Measurements from ENCODE around the gene IQGAP3. TPM values are rescaled to one million over a fixed set of nuclear protein-coding genes. Genes with fewer than 3 reads are reported as not detected.

The IQGAP3 gene
- total RNA-seq, 6 donors from 2014 or later: under 0.01 to 16.0 (median 2.2) TPM

DNA sequence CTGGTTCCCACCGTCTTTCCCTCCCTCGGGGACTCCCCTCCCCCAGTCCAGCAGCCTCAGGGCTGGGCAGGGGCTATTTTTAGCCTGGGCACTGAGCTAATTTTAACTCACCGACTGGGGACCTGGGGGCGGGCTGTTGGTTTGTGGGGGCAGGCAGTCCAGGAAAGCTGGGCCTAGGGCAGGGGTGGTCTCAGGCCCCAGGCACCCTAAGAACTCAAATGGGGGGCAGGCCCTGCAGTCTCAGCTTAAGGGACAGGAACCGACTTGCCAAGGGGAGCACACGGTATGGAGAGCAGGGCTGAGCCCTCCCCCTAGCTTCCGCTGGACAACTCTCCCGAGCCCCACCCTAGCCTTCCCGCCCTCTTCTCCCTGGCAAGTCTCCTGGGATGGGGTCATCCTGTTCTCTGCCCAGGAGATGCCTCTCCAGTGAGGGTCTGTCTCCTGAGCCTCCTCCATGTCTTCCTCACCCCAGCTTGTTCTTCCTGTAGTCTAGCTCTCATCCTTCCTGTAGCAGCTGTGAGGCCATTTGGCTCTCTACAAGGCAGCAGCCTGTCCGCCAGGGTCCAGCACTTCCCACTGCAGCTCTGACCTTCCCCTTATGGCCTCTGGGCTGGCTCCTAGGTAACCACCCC, 81.8 kb downstream of the IQGAP3 start:
- Histone ChIP-seq H3K4me3 (peak overlapping the region in 3 of 4 donors; percentile 4 to 24 (median 9)), H3K36me3 (peaks cover 0 to 9% (median 0%) of the 10 kb centered on the region in 4 donors), H3K27me3 (no peaks in the 10 kb centered on the region), H3K4me1 (peaks cover 84 to 97% (median 87%) of the 10 kb centered on the region in 4 donors), H3K9me3 (no peaks in the 10 kb centered on the region), H3K27ac (peak overlapping the region; percentile 59 to 88 (median 80))
- TF ChIP-seq EP300 (IDR thresholded peaks at IDR 0.05): peak in 1 of 4 donors; percentile 28
- TF ChIP-seq POLR2AphosphoS5 (IDR thresholded peaks at IDR 0.05): peak in 1 of 2 donors; percentile 15
- TF ChIP-seq CTCF (IDR thresholded peaks at IDR 0.05): peak in 4 of 6 experiments; percentile 13 to 45 (median 34)
- TF ChIP-seq POLR2A (IDR thresholded peaks at IDR 0.05): no peak
- DNase-seq (no peak), ATAC-seq (ENCODE audit: low FRiP score in 2 of 2) (peak; percentile 5 to 45)
- WGBS, 2 donors: 8 to 14% methylated on average over 8 to 10 of the region's 10 CpGs

DNA sequence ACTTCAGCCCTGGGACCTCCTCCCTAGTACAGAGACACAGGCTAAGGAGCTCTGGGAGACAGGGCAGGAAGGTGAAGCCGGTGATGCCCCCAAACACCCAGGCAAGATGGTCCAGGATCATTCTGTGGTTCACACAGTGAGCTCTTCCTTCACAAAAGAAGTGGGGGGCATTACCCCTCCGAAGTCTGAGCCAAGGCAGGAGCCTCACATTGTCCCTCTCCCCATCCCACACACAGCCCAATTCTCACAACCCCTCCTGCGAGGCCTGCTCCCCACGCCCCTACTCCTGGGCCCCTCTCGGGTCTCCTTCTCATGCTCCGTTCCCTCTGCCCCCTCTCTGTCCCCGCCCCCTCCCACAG, 82.5 kb downstream of the IQGAP3 start:
- H3K27me3 ChIP-seq: no peaks in the 10 kb centered on the region
- WGBS, 2 donors: 30 to 42% methylated on average over 2 to 7 of the region's 7 CpGs
- no peaks in the 10 kb centered on the region for H3K9me3 ChIP-seq
- no peak for TF ChIP-seq EP300 (IDR thresholded peaks at IDR 0.05)
- TF ChIP-seq CTCF (IDR thresholded peaks at IDR 0.05): no peak
- no peak for TF ChIP-seq POLR2AphosphoS5 (IDR thresholded peaks at IDR 0.05)
- no peak for TF ChIP-seq POLR2A (IDR thresholded peaks at IDR 0.05)
- peak overlapping the region in 2 of 4 donors; percentile 9 to 24 for H3K4me3 ChIP-seq
- H3K36me3 ChIP-seq: peaks cover 0 to 9% (median 0%) of the 10 kb centered on the region in 4 donors
- H3K27ac ChIP-seq: peak overlapping the region; percentile 59 to 88 (median 80)
- DNase-seq (no peak), ATAC-seq (ENCODE audit: low FRiP score in 2 of 2) (no peak)
- H3K4me1 ChIP-seq: peaks cover 80 to 94% (median 83%) of the 10 kb centered on the region in 4 donors

GRCh38 chr1:156489166-156489934, 83.0 kb downstream of the IQGAP3 start:
- DNase-seq: no peak
- H3K27ac ChIP-seq: peak overlapping the region; percentile 59 to 88 (median 80)
- H3K4me3 ChIP-seq: peak overlapping the region in 2 of 4 donors; percentile 16 to 24
- H3K36me3 ChIP-seq: peaks cover 0 to 6% (median 0%) of the 10 kb centered on the region in 4 donors
- H3K9me3 ChIP-seq: no peaks in the 10 kb centered on the region
- WGBS, 2 donors: 18 to 32% methylated on average over 8 to 10 of the region's 12 CpGs
- TF ChIP-seq CTCF (IDR thresholded peaks at IDR 0.05) (peak in 1 of 6 experiments; percentile 26), POLR2AphosphoS5 (IDR thresholded peaks at IDR 0.05) (peak in 1 of 2 donors; percentile 16), EP300 (IDR thresholded peaks at IDR 0.05) (no peak), POLR2A (IDR thresholded peaks at IDR 0.05) (no peak)
- no peaks in the 10 kb centered on the region for H3K27me3 ChIP-seq
- ATAC-seq (ENCODE audit: low FRiP score in 2 of 2): peak in 1 of 2 donors; percentile 2
- H3K4me1 ChIP-seq: peaks cover 80 to 94% (median 83%) of the 10 kb centered on the region in 4 donors

DNA sequence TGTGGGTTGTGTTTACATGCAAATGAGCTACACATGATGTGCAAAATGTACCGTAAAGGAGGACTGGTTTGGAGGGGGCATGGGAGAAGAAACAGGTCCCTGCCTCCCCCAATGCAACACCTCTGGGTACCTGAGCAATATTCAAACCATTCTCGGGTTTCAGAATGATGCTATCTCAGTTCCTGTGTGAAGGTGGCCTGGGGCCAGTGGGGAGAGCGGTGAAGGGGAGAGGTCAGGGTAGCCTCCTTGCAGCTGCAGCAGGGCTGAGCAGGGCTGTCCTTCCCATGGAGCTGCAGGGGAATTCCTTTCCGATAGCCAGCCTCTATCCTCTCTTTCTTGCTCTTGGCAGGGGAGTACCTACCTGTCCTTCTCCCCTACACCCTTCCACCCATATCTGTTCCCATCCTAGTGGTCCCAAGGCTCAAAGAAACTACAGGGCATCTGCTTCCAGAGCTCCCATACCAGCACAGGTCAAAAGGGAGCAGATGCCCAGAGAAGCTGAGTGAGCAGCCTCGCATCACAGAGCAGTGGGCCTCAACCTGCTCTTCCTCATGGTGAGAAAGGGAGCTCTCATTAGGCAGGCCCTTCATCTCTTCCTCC, 83.7 kb downstream of the IQGAP3 start:
- ATAC-seq (ENCODE audit: low FRiP score in 2 of 2) (no peak), DNase-seq (no peak)
- Histone ChIP-seq H3K36me3 (peaks cover 0 to 6% (median under 1%) of the 10 kb centered on the region in 4 donors), H3K4me1 (peaks cover 76 to 94% (median 81%) of the 10 kb centered on the region in 4 donors), H3K27me3 (no peaks in the 10 kb centered on the region), H3K4me3 (peak overlapping the region in 1 of 4 donors; percentile 16), H3K27ac (peak overlapping the region; percentile 59 to 88 (median 80)), H3K9me3 (no peaks in the 10 kb centered on the region)
- TF ChIP-seq EP300 (IDR thresholded peaks at IDR 0.05) (no peak), POLR2AphosphoS5 (IDR thresholded peaks at IDR 0.05) (no peak), POLR2A (IDR thresholded peaks at IDR 0.05) (no peak), CTCF (IDR thresholded peaks at IDR 0.05) (no peak)
- WGBS, 2 donors: 62 to 65% methylated on average over 4 to 5 of the region's 5 CpGs
